Left kidney (tissue), 2 donors: ENCODE measurements around the gene HECW1. TPM values are rescaled to one million over a fixed set of nuclear protein-coding genes. Genes with fewer than 3 reads are reported as not detected.

Experiments used
- DNase-seq: peaks from one replicate; pipeline ENCODE4 v3.0.0-alpha.2; 2013
- polyA plus RNA-seq: library from polyadenylated mRNA; unstranded; fragments of 120-200 nt; gene quantifications from one replicate; pipeline ENCODE4 v1.2.1, GENCODE V29; 2013; ENCODE audit not compliant: insufficient read length

The HECW1 gene
- polyA plus RNA-seq, 1 donor, result 9.4 TPM

DNA sequence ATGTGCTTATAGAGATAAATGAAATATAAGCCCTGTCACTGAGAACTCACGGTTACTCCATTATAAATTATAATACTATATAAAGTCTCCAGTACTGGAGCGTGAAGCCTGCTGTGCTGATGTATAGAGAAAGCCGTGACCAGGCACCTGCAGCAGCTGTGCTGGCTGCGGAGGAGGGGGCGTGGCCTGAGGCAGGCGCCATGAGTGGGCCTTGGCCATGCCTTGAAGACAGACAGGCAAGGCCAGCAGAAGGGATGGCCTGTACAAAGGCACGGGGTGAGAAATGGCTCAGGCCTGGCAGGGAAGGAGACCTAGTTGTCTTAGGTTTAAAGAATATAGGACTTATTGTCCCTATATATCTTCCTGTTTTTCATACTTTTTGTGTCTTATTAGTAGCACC is 251.9 kb downstream of the HECW1 start:
- DNase-seq, result no peak

DNA sequence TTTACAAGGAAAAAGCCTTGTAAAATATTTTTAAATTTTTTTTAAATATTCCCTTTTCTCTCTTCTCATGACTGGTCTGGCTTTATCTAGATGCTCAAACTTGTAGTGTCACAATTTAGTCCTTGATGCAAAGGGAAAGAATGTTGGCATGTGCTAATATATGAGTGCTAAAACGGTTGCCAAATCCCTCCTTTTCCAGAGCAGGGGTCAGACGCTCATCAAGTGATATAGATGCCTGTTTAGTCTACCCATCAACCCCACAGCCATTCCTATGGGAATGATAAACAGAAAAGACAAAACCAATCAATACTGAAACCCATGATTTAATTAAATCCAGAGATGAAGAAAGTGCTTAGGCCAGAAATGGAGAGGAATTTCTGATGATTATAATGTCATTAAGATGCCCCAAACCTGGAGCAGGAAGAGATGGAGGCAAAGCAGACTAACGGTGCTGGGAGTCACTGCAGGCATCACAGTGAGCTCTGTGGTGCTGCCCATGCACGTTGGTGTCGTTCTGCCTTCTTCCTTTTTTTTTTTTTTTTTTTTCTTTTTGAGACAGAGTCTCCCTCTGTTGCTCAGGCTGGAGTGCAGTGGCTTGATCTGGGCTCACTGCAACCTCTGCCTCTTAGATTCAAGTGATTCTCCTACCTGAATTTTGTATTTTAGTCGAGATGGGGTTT is 260.4 kb downstream of the HECW1 start:
- no peak for DNase-seq

DNA sequence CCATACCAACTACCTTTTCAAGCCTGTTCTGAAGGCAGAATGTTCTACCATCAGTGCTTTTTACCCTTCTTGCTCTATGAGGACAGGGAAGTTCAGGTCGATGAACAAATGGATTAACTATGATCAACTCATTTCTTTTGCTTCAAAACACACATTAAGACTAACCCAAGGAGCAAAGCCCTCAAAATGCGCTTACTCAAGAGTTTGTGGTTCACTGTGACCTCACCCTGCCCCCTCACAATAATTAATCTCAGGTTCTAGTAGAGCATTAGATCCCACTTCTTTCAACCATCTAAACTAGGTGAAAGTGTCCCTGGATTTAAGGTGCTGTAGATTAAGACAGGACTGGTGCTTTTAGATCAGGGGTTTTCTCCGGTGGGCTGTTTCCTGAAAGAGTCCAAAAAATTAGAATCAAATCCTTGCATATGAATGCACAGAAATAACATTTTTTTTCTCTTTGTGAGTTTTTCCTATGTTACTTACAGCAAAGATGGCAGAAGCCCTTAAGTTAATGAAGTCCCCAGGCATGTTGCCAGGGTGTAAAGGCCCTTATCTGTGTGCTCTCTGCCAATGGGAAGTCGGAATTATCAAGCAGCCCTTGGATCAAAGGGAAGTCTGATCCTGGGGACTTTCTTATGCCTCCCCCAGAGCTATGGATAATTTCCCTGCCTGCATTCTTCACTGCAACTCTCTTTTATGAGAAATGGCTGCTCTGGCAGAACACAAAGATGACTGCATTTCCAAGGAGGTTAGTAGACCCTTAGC is 264.9 kb downstream of the HECW1 start:
- no peak for DNase-seq

DNA sequence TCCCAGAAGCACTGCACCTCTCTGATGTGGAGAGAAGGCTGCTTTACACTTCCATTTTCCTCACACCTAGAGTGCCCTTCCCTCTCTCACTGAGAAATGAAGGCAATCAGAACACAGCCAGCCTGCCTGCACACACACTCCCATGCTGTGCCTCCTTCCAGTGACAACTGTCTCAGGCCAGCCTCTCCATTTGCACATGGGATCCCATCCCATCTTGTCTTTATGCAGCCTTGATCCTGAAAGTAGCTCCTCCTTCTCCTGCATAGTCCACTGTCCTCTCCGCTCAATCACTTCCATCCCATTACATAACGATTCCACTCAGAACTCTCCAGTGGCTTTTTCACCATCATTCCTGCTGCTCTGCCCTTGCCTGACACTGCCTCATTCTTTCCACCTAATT is 266.8 kb downstream of the HECW1 start:
- no peak for DNase-seq

DNA sequence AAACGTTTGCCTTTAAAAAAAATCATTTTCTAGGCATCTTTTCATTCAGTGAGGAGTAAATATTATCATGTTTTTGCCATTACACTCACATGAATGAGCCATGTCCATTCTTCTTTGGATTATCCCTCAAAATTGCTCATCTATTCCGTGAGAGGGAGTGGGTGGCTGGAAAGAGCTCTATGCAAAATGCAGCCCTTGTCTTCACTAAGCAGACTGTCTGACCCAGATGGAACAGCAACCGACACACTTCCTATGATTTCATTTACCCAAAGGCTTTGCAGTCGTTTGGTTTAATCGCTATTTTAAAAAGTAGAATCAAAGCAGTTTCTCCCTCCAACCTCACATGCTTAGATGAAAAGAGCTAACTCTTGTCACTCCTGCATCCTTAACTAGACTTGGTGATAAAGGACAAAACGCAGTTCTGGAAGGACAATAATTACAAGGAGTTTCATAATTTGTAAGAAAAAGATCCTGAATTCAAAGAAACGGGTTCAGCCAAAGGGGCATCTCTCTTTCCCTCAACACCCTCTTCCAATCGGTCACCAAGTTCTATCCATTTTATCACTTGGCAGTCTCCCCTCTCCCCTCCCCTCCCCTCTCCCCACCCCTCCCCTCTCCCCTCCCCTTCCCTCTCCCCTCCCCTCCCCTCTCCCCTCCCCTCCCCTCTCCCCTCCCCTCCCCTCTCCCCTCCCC is 272.3 kb downstream of the HECW1 start:
- DNase-seq, result no peak

DNA sequence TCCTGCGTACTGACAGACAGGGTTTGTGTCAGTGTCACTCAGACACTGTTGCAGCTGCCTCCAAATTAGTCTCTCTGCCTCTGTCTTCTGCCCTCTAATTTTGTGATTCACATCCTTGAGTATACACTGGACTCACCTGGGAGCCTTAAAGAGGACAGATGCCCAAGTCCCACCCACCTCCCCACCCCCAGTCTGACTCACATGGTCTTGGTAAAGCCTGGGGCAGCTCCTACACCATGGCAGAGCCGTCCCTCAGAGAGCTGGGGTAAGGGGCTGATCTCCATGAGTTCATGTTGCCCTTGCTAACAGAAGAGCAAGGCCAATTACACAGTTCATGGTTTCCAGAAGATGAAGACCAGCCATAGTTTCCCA is 272.8 kb downstream of the HECW1 start:
- DNase-seq, result no peak

DNA sequence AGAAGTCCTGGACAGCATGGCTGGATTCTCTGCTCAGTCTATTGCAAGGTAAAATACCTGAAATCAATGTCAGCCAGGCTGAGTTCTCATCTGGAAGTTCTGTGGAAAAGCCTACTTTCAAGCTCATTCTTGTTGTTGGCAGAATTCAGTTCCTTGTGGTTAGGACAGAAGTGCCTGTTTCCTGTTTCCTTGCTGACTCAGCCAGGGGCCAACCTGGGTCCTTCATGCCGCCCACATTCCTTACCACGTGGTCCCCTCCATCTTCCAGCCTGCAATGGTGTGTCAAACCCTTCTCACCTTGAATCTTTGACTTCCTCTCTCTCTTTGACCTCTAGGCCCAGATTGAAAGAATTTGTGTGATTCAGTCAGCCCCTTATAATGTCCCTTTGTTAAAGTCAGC is 273.4 kb downstream of the HECW1 start:
- no peak for DNase-seq

DNA sequence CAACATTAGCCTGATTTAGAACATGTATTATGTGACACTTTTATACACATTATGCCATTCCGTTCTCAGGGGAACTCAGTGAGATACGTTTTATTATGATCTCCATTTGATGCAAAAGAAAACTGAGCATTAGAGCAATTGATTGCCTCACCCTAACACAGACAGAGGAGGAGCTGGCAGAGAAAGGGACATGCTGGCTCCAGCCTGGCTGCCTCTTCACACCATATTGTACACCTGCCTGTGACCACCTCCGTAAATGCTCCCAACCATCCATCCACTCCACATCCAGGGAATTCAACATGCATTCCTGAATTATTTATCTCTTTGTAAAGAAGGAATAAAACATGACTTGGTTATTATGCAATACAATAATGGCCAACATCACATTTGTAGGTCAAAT is 275.5 kb downstream of the HECW1 start:
- DNase-seq, result no peak

DNA sequence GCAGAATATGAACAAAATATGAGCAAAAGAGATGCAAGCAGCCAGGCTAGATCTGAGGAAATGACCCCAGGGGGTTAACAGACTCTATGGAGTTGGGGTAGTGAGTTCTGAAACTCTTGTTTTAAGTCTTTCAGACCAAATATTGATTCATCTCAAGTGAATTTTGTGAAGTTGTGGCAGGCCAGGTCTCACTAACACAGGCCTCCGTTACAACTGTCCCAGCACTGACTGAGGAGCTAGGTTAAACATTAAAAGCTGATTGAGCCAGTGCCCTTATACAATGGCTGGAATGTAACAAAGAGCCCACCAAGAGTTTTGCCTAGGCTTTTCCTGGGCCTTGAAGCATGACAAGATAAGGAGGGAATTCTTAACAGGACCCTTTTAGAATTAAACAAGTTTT is 278.1 kb downstream of the HECW1 start:
- no peak for DNase-seq

DNA sequence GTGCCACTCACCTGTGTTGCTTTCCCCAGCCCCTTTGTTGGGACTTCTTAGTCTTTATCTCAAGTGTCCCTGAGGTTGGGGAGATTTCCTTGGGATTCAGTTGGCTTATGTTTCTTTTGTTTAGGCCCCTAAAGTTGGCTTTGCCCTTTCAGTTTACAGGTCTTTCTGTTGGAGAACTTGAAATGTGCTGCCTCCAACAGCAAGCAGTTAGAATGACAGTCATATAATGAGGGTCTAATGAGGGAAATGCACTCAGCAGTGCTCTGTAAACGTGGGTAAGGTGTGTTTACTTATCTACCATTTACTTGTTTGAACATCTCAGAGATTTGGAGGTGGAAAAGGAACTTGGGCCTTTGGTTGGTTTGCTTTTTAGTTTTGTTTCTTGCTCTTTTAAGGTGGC is 279.1 kb downstream of the HECW1 start:
- DNase-seq, result no peak

DNA sequence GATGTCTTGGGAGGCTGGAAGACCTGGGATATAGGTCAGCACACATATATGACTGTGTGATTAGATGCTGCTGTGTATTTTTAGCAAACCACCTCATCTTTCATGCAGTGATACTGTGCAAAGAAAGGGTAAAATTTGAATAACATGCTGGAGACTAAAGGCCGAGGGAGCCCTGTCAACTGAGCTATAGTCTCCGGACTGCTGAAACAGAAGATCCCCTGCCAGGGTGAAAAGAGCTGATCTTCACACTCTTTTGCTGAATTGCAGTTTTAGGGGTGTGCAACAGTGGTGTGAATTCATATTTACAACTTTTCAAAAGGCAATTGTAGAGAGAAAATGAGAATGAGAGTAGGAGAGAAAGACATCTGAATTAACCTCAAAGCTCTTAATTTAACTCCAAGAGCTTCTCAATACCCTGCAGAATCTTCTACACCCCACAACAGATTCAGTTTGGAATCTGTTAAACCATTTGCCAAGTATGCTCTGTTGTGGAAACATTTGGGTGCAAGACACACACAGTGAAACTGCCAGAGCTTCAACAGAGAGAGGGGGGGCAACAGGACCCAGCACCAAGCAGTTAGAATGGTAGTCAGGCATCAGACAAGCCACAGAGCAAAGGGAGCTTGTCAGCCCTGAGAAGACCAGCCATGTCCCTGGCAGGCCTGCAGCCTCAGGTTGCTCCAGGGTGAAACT is 280.3 kb downstream of the HECW1 start:
- DNase-seq, result no peak

DNA sequence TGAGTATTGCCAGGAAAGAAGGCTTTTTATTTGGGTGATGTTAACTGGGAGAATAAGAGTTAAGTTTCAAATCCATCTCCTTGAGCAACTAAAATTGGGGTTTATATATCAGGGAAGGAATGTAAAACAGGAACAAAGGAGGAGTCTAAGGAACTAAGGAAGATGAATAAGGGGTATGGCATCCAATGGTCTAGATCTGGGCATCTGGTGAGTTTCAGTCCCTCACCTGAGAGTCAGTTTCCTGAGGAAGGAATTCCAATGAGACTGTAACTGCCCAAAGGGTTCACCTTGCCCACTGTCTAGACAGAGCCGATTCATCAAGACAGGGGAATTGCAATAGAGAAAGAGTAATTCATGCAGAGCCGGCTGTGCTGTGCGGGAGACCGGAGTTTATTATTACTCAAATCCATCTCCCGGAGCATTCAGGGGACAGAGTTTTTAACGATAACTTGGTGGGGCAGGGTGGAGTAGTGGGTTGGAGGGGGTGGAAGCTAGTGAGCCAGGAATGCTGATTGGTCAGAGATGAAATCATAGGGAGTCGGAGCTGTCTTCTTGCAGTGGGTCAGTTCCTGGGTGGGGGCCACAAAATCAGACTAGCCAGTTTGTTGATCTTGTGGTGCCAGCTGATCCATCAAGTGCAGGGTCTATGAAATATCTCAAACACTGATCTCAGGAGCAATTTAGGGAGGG is 282.1 kb downstream of the HECW1 start:
- no peak for DNase-seq

DNA sequence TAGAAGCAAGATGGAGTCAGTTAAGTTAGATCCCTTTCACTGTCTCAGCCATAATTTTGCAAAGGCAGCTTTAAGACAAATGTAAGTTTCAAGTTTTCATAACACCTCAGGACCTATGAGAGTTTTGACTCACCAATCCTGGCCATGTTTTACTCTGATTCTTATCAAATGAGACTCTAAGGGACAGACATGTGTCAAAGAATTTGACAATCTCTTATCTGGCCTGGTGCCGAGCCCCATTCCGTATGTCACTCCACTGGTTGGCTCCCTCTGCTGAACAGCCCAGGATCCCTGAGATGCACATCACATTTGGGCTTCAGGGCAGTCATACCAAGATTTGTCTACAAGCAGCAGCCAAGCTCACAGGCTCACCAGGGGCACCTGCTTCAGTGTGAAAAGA is 282.9 kb downstream of the HECW1 start:
- DNase-seq, result no peak

DNA sequence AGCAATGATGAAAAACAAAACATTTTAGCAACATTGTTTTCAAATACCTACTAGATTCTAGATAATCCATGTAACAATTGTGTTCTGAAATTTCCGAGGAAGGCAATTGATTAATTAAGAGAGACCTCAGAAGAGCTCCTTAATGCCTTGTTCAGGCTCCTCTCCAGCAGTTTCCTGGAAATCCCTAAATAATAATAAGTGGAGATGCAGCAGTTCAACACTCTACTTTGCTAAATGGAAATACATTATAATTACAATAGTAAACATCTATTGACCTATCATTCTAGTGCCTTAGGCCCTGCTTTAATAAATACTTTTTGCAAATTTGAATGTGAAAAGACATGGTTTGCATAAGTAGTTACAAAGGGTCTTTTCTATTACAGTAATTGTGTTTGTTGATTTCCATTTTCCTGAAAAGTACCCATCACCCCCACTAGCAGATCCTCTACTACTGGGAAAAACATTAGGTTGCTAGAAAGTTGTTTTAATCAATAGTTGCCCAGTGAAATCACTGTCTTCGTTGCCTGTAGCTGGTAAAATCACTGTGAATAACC is 283.8 kb downstream of the HECW1 start:
- no peak for DNase-seq

DNA sequence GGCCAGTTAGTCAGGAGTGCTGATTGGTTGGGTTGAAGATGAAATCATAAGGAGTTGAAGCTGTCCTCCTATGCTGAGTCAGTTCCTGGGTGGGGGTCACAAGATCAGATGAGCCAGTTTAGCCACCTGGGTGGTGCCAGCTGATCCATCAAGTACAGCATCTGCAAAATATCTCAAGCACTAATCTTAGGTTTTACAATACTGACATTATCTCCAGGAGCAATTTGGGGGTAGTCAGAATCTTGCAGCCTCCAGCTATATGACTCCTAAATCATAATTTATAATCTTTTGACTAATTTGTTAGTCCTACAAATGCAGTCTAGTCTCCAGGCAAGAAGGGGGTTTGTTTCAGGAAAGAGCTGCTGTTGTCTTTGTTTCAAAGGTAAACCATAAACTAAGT is 286.4 kb downstream of the HECW1 start:
- no peak for DNase-seq

DNA sequence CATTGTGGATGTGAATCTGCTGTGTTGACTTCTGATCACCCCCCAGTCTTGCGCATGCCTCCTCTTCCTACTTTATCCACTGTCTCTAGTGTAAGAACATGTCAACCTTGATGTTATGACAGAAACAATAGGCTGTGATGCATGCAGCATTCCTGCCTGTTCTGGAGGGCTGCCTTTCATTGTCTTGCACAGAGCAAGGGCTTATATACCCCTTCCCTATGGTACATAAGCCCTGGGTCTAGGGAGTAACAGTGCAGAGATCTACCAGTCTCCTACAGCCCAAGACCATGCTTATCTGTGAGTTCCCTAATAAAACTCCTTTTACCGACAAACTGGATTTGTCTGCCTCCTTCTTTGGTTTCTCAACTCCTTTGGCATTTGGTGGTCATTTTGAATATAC is 293.5 kb downstream of the HECW1 start:
- no peak for DNase-seq

DNA sequence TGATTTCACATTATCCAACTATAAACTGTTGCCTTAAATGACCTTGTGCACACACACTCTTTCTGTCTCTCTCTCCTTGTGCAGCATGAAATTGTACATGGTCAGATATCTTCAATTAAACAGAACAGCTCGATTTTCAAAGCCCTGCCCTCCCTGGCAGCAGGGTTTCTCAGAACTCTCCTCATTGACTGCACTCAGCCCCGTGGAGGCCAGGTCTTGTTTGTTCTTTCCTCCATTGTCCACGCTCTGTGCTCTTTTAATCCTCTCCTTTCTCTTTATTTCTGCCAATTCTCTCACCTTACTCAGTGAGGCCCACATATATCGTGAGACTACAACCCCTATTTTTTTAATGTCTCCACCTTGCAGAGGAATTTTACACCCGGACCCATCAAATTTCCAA is 294.5 kb downstream of the HECW1 start:
- no peak for DNase-seq

DNA sequence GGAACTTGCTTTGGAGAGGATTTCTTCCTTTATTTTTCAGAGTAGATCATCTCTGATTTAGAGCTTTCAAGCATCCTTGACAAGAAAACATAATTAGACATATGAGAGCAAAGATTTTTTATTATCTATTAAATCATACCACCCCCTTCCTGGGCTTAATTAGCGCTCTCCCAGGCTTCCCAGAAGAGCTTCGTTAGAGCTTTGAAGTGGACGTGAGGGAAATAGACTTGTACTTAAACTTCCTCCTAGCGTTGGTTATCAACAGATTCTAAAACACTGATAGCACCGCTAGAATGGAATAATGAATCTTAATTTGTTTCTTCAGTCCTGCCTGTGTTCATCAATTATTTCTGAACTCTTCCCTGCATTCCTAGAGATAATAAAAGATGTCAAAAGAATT is 296.5 kb downstream of the HECW1 start:
- no peak for DNase-seq

DNA sequence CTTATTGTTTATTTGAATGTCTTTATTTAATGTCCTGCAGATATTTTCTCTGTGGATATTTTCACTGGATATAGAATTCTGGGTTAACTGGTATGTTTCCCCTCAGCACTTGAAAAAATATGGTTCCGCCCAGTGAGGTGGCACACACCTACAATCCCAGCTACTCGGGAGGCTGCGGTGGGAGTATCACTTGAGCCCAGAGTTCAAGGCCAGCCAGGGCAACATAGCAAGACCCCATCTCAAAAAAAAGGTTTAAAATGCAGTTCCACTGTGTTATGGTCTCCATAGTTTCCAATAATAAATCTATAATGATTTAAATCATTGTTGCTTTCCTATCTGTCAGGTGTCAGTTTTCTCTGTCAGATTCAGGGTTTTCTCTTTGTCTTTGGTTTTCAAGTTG is 305.0 kb downstream of the HECW1 start:
- DNase-seq, result no peak

DNA sequence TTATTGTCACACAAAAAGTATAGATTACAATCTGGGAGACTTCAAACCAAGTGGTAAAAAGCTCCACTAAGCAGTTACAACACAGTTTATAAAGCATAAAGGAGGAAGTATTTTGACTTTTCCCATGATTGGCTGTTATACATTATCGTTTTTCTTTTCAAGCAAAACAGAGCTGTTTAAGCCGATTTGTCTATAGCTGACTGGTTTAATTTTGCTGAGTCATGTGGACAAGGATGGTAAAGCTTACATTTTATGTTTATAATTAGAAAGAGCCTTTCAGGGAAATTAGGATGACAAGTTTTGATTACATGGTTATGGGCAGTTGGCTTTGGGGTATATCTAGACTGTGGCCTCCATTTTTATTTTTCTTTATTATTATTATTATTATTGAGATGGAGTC is 318.0 kb downstream of the HECW1 start:
- no peak for DNase-seq

DNA sequence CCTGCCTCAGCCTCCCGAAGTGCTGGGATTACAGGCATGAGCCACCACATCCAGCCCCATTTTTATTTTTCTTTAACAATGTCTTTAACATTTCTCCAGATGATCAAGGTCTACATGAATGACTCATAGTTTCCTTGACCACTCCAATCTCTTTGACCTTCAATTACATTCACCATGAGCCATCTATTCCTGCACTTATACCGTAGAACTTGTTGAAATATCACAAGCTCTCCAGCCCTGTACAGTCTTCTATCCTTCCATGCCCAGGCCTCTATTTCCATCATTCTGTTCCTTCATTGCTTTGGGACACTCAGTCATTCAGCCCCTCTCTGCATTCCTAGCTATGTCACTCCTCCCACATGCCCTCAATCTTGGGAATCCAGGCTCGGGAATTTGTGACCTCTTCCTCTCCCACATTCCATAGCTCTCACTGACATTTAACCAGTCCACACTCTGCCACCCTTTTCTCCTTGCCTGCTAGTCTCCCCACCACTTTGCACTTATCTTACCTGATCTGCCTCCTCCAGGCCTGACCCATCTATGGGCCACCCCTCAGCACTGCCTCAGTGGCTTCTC is 318.7 kb downstream of the HECW1 start:
- DNase-seq, result no peak

DNA sequence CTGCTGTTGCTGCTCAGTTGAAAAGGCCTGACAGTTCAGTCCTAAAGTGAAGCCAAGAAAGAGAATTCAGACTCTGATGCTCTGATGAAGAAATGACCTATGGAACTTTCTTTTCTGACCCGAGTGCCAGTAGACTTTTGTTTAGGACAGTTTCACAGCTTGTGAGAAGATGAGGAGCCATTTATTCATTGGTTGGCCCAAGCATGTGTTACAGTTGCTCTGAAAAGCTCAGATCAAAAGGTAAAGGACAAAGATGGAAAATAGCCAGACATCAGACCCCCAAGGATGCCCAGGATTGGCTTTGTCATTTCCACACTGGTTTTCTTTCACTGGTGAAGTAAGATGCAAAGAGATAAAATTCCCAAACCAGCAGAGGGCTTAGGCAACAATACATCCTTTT is 321.2 kb downstream of the HECW1 start:
- no peak for DNase-seq
